Epithelial cell of proximal tubule (primary cell): ENCODE data around the gene SUMO2. TPM values are rescaled to one million over a fixed set of nuclear protein-coding genes. Genes with fewer than 3 reads are reported as not detected.
"Not testable (repeated sequence)": the region's sequence is repeated elsewhere in the genome, so short reads cannot be mapped to it uniquely, and the experiment has no call there.

Experiments used
- DNase-seq: peaks from one replicate; pipeline ENCODE4 v3.0.0-alpha.2; 2011; ENCODE audit warnings: low read depth
- H3K4me3 ChIP-seq: 2 replicates; pipeline ENCODE4 v1.5.1; 2011; ENCODE audit warnings: low read depth, mild to moderate bottlenecking, low read length
- total RNA-seq: library from RNA; depleted of rRNA; stranded (reverse); fragments of >200 nt; gene quantifications from 2 replicates; pipeline ENCODE4 v1.2.3, GENCODE V29; 2015
- TF ChIP-seq, protein P1 (sequence below): conservative IDR thresholded peaks from 2 replicates; pipeline ENCODE4 v1.5.1; 2012; ENCODE audit warnings: low read depth, mild to moderate bottlenecking, low read length

Gene SUMO2
- total RNA-seq, 1 donor from 2014 or later = 166 TPM

- TF ChIP-seq, protein P1, sequence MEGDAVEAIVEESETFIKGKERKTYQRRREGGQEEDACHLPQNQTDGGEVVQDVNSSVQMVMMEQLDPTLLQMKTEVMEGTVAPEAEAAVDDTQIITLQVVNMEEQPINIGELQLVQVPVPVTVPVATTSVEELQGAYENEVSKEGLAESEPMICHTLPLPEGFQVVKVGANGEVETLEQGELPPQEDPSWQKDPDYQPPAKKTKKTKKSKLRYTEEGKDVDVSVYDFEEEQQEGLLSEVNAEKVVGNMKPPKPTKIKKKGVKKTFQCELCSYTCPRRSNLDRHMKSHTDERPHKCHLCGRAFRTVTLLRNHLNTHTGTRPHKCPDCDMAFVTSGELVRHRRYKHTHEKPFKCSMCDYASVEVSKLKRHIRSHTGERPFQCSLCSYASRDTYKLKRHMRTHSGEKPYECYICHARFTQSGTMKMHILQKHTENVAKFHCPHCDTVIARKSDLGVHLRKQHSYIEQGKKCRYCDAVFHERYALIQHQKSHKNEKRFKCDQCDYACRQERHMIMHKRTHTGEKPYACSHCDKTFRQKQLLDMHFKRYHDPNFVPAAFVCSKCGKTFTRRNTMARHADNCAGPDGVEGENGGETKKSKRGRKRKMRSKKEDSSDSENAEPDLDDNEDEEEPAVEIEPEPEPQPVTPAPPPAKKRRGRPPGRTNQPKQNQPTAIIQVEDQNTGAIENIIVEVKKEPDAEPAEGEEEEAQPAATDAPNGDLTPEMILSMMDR = no peak
- DNase-seq = no peak
- no peak overlapping the region for H3K4me3 ChIP-seq
Measured at GRCh38 chr17:75133001-75133400, 49.8 kb downstream of the SUMO2 start.

DNA sequence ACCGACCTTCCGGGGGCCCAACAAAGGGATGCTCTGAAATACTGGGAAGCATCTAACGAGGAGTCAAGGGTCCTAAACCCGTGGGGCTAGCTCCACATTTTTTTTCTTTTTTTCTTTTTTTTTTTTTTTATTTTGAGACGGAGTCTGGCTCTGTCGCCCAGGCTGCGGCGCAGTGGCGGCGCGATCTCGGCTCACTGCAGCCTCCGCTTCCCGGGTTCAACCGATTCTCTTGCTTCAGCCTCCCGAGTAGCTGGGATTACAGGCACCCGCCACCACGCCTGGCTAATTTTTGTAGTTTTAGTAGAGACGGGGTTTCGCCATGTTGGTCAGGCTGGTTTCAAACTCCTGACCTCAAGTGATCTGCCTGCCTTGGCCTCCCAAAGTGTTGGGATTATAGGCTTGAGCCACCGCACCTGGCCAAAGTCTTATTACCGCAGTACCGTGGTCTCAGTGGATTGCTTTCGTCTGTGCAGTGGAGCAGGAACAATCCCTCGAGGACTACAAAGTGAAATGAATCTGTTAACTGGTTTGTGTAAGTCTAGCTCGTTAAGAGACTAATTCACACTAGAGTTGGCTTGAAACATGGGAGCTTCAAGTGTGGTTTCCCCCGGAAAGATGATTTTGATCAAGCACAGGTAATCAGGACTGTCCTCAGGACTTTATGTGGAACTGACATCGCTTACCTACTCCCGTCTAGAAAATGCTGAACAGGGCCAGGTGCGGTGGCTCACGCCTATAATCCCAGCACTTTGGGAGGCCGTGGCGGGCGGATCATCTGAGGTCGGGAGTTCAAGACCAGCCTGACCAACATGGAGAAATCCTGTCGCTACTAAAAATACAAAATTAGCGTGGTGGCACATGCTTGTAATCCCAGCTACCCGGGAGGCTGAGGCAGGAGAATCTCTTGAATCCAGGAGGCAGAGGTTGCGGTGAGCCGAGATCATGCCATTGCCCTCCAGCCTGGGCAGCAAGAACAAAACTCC lies 50.5 kb downstream of the SUMO2 start:
- peak overlapping the region; percentile 94 for H3K4me3 ChIP-seq
- DNase-seq = not testable (repeated sequence)

DNA sequence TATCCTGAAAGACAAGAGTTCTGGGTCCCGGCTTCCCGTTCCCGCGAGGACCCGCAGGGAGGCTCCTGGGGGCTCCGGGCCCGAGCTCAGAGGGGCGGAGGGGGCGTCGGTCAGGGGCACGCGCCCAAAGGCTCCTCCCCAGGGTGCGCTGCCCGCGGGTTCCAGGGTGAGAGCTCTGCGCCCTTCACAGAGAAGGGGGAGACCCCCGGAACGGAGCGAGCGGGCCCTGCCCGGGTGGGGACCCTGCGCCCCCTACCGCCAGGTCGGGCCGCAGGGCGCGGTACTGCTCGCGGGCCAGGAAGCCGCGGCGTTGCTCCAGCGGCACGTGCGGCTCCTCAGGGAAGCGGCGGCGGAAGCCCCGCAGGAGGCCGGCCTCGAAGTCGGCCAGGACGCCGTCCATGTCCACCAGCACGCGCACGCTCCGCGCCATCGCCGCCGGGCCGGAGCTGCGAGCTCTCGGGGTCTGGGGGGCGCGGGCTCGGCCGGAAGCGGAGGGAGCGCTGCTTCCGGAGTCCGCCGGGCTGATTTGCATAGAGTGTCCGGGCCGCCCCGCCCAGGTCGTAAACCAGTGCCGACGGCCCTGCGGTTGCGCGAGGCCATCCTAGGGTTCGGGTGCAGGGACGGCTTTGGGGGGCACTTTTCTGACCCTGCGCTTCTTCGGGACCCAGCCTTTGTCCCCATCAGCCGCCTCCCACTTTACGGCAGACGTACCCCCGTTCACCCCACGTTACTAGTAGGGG lies 51.3 kb downstream of the SUMO2 start, which contains the start of gene NT5C:
NT5C (minus strand) TSS at position 465 of the 740 bp plus-strand sequence; CDS start at position 430, 35 bp downstream.
- DNase-seq = no peak
- peak within 1 kb of the TSS; percentile 94 for H3K4me3 ChIP-seq
- TF ChIP-seq, protein P1 = peak; percentile 67

GRCh38 chr17:75130632-75131277 lies 52.0 kb downstream of the SUMO2 start:
- no peak for DNase-seq
- TF ChIP-seq, protein P1 = peak; percentile 63
- H3K4me3 ChIP-seq = peak overlapping the region; percentile 94

GRCh38 chr17:75130059-75130631 lies 52.6 kb downstream of the SUMO2 start:
- TF ChIP-seq, protein P1 = no peak

GRCh38 chr17:75129576-75129975 lies 53.2 kb downstream of the SUMO2 start:
- TF ChIP-seq, protein P1 = no peak
- H3K4me3 ChIP-seq = no peak overlapping the region
- DNase-seq = no peak

More at GRCh38 chr17:75130059-75130631, 52.6 kb downstream of the SUMO2 start:
- peak overlapping the region; percentile 94 for H3K4me3 ChIP-seq
- DNase-seq = no peak
